ENCODE data around the gene MTTP.

Gene MTTP

DNA sequence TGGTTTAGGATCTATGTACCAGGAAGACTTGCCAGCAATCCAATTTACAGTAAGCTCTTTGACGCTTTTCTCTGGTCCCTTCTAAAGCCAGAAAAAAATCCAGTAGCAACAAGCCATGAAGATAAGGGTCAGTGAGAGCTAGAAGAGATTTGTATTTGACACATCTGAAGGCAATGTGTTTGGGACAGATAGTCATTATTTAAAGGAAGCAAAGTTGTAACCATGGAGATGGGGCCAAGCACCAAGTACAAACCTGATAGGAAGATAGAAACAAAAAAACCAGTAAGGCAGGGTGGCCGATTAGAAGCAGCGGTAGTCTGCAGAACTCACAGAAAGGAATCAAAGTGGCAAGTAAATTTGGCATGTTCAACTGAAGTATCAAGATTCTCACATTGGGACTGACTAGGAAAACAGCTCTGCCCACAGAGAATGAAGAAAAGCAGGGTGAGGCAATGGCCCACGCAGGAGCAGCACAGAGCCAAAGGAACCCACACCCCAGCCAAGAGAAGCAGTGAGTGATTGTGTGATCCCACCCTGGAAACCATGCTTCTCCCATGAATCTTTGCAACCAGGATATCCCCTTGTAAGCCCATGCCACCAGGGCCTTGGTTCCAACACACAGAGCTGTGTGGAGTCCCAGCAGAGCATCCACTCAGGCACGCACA is 95.9 kb downstream of the MTTP start:
- DNase-seq, result no peak

Data from NCI-H2029 treated with DMSO at 0.1 percent for 48 hours (cell line).